ENCODE results near the gene ECSCR. TPM values are rescaled to one million over a fixed set of nuclear protein-coding genes. Genes with fewer than 3 reads are reported as not detected.

Gene ECSCR
- total and polyA plus RNA-seq, 2 of the 8 experiments (the other 6 are each of a cell fraction or from before 2014, with no cell fraction given) = 2.7 to 7.2 TPM

GRCh38 chr5:139439013-139439903, 23.3 kb downstream of the ECSCR start, which contains the start of gene DNAJC18 (continued):
- TF ChIP-seq, protein P1, sequence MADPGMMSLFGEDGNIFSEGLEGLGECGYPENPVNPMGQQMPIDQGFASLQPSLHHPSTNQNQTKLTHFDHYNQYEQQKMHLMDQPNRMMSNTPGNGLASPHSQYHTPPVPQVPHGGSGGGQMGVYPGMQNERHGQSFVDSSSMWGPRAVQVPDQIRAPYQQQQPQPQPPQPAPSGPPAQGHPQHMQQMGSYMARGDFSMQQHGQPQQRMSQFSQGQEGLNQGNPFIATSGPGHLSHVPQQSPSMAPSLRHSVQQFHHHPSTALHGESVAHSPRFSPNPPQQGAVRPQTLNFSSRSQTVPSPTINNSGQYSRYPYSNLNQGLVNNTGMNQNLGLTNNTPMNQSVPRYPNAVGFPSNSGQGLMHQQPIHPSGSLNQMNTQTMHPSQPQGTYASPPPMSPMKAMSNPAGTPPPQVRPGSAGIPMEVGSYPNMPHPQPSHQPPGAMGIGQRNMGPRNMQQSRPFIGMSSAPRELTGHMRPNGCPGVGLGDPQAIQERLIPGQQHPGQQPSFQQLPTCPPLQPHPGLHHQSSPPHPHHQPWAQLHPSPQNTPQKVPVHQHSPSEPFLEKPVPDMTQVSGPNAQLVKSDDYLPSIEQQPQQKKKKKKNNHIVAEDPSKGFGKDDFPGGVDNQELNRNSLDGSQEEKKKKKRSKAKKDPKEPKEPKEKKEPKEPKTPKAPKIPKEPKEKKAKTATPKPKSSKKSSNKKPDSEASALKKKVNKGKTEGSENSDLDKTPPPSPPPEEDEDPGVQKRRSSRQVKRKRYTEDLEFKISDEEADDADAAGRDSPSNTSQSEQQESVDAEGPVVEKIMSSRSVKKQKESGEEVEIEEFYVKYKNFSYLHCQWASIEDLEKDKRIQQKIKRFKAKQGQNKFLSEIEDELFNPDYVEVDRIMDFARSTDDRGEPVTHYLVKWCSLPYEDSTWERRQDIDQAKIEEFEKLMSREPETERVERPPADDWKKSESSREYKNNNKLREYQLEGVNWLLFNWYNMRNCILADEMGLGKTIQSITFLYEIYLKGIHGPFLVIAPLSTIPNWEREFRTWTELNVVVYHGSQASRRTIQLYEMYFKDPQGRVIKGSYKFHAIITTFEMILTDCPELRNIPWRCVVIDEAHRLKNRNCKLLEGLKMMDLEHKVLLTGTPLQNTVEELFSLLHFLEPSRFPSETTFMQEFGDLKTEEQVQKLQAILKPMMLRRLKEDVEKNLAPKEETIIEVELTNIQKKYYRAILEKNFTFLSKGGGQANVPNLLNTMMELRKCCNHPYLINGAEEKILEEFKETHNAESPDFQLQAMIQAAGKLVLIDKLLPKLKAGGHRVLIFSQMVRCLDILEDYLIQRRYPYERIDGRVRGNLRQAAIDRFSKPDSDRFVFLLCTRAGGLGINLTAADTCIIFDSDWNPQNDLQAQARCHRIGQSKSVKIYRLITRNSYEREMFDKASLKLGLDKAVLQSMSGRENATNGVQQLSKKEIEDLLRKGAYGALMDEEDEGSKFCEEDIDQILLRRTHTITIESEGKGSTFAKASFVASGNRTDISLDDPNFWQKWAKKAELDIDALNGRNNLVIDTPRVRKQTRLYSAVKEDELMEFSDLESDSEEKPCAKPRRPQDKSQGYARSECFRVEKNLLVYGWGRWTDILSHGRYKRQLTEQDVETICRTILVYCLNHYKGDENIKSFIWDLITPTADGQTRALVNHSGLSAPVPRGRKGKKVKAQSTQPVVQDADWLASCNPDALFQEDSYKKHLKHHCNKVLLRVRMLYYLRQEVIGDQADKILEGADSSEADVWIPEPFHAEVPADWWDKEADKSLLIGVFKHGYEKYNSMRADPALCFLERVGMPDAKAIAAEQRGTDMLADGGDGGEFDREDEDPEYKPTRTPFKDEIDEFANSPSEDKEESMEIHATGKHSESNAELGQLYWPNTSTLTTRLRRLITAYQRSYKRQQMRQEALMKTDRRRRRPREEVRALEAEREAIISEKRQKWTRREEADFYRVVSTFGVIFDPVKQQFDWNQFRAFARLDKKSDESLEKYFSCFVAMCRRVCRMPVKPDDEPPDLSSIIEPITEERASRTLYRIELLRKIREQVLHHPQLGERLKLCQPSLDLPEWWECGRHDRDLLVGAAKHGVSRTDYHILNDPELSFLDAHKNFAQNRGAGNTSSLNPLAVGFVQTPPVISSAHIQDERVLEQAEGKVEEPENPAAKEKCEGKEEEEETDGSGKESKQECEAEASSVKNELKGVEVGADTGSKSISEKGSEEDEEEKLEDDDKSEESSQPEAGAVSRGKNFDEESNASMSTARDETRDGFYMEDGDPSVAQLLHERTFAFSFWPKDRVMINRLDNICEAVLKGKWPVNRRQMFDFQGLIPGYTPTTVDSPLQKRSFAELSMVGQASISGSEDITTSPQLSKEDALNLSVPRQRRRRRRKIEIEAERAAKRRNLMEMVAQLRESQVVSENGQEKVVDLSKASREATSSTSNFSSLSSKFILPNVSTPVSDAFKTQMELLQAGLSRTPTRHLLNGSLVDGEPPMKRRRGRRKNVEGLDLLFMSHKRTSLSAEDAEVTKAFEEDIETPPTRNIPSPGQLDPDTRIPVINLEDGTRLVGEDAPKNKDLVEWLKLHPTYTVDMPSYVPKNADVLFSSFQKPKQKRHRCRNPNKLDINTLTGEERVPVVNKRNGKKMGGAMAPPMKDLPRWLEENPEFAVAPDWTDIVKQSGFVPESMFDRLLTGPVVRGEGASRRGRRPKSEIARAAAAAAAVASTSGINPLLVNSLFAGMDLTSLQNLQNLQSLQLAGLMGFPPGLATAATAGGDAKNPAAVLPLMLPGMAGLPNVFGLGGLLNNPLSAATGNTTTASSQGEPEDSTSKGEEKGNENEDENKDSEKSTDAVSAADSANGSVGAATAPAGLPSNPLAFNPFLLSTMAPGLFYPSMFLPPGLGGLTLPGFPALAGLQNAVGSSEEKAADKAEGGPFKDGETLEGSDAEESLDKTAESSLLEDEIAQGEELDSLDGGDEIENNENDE (IDR thresholded peaks at IDR 0.05; ENCODE audit: insufficient replicate concordance, low read length) = no peak
- TF ChIP-seq YY1 (IDR thresholded peaks at IDR 0.05; ENCODE audit: low read depth, low read length) (peak; percentile 91), CREB1 (IDR thresholded peaks at IDR 0.05) (peak; percentile 50)
